Measurements from ENCODE around the gene SAMD10.
"Not testable (repeated sequence)": the region's sequence is repeated elsewhere in the genome, so short reads cannot be mapped to it uniquely, and the experiment has no call there.

SAMD10 gene

GRCh38 chr20:63972312-63973159, 6.9 kb downstream of the SAMD10 start:
- in situ Hi-C loops (cut with HindIII; ENCODE audit: low pct_ligation_motif_present, low pct_unique_long_range_greater_than_20kb, low sequenced_read_pairs) = no loop called here
- DNase-seq = no peak

GRCh38 chr20:63971960-63972311, 7.5 kb downstream of the SAMD10 start:
- in situ Hi-C loops (cut with HindIII; ENCODE audit: low pct_ligation_motif_present, low pct_unique_long_range_greater_than_20kb, low sequenced_read_pairs); DNase-seq: not testable (repeated sequence)

- in situ Hi-C loops (cut with HindIII; ENCODE audit: low pct_ligation_motif_present, low pct_unique_long_range_greater_than_20kb, low sequenced_read_pairs) = no loop called here
- no peak for DNase-seq
These were observed 8.6 kb downstream of the SAMD10 start for GRCh38 chr20:63970714-63971431.

- peak; percentile 67 for DNase-seq
- in situ Hi-C loops (cut with HindIII; ENCODE audit: low pct_ligation_motif_present, low pct_unique_long_range_greater_than_20kb, low sequenced_read_pairs) = no loop called here
These were observed 9.4 kb downstream of the SAMD10 start, which contains the start of gene ZNF512B for GRCh38 chr20:63969838-63970713. TSS of gene ZNF512B (minus strand) at chr20:63969930. CDS start at chr20:63967950, 1,980 bp downstream.

- DNase-seq = no peak
- in situ Hi-C loops (cut with HindIII; ENCODE audit: low pct_ligation_motif_present, low pct_unique_long_range_greater_than_20kb, low sequenced_read_pairs) = no loop called here
These were observed 10.3 kb downstream of the SAMD10 start for GRCh38 chr20:63968928-63969760.

- DNase-seq = no peak
- in situ Hi-C loops (cut with HindIII; ENCODE audit: low pct_ligation_motif_present, low pct_unique_long_range_greater_than_20kb, low sequenced_read_pairs) = no loop called here
These were observed 11.1 kb downstream of the SAMD10 start for GRCh38 chr20:63968136-63968927.

- DNase-seq = no peak
- in situ Hi-C loops (cut with HindIII; ENCODE audit: low pct_ligation_motif_present, low pct_unique_long_range_greater_than_20kb, low sequenced_read_pairs) = no loop called here
These were observed 11.9 kb downstream of the SAMD10 start for GRCh38 chr20:63967330-63968135.

GRCh38 chr20:63966944-63967322, 12.5 kb downstream of the SAMD10 start:
- in situ Hi-C loops (cut with HindIII; ENCODE audit: low pct_ligation_motif_present, low pct_unique_long_range_greater_than_20kb, low sequenced_read_pairs) = no loop called here
- DNase-seq = no peak

GRCh38 chr20:63966172-63966943, 13.1 kb downstream of the SAMD10 start:
- in situ Hi-C loops (cut with HindIII; ENCODE audit: low pct_ligation_motif_present, low pct_unique_long_range_greater_than_20kb, low sequenced_read_pairs) = no loop called here
- no peak for DNase-seq

GRCh38 chr20:63964412-63964811, 15.0 kb downstream of the SAMD10 start:
- in situ Hi-C loops (cut with HindIII; ENCODE audit: low pct_ligation_motif_present, low pct_unique_long_range_greater_than_20kb, low sequenced_read_pairs) = no loop called here
- no peak for DNase-seq

GRCh38 chr20:63963784-63964301, 15.6 kb downstream of the SAMD10 start:
- no peak for DNase-seq

GRCh38 chr20:63963348-63963741, 16.1 kb downstream of the SAMD10 start:
- in situ Hi-C loops (cut with HindIII; ENCODE audit: low pct_ligation_motif_present, low pct_unique_long_range_greater_than_20kb, low sequenced_read_pairs) = no loop called here
- DNase-seq = no peak

More at GRCh38 chr20:63963784-63964301, 15.6 kb downstream of the SAMD10 start:
- in situ Hi-C loops (cut with HindIII; ENCODE audit: low pct_ligation_motif_present, low pct_unique_long_range_greater_than_20kb, low sequenced_read_pairs) = no loop called here

- DNase-seq = no peak
- in situ Hi-C loops (cut with HindIII; ENCODE audit: low pct_ligation_motif_present, low pct_unique_long_range_greater_than_20kb, low sequenced_read_pairs) = no loop called here
These were observed 16.8 kb downstream of the SAMD10 start for GRCh38 chr20:63962426-63963347.

GRCh38 chr20:63961664-63962425, 17.6 kb downstream of the SAMD10 start:
- DNase-seq = no peak
- in situ Hi-C loops (cut with HindIII; ENCODE audit: low pct_ligation_motif_present, low pct_unique_long_range_greater_than_20kb, low sequenced_read_pairs) = no loop called here
